ENCODE data around the gene BCL7B.
"Not testable (repeated sequence)": the region's sequence is repeated elsewhere in the genome, so short reads cannot be mapped to it uniquely, and the experiment has no call there.

The BCL7B gene

DNA sequence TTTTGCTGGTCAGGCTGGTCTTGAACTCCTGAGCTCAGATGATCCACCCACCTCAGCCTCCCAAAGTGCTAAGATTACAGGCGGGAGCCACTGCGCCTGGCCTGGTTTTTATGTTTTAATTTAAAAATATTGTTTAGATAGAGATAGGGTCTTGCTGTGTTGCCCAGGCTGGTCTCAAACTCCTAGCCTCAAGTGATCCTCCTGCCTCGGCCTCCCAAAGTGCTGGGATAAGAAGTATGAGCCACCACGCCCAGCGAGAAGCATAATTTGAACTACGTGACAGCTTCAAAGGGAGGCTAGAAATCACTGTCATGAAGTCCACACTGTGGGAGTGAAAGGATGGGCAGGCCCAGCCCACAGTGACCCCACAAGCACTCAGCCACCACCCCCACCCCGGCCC lies 21.6 kb downstream of the BCL7B start:
- not testable (repeated sequence) for H3K27ac ChIP-seq (ENCODE audit: low read depth, low read length); H3K79me2 ChIP-seq (ENCODE audit: control insufficient read depth, insufficient read depth, low read length, unreplicated experiment); H3K4me3 ChIP-seq (ENCODE audit: low read depth, low read length); H3K27me3 ChIP-seq (ENCODE audit: insufficient read depth, low read length); H2AFZ ChIP-seq (ENCODE audit: low read length, unreplicated experiment); H3K4me1 ChIP-seq (ENCODE audit: control insufficient read depth, insufficient read depth, low read length, unreplicated experiment)
- peaks cover 13% of the 10 kb centered on the region; the same call in 1 of the 2 replicates for H3K36me3 ChIP-seq (ENCODE audit: insufficient read depth, low read length)

- H3K27me3 ChIP-seq (ENCODE audit: insufficient read depth, low read length), result no peaks in the 10 kb centered on the region
- no peaks in the 10 kb centered on the region for H3K79me2 ChIP-seq (ENCODE audit: control insufficient read depth, insufficient read depth, low read length, unreplicated experiment)
- H3K27ac ChIP-seq (ENCODE audit: low read depth, low read length), result no peak overlapping the region
- H3K4me1 ChIP-seq (ENCODE audit: control insufficient read depth, insufficient read depth, low read length, unreplicated experiment), result no peaks in the 10 kb centered on the region
- no peak overlapping the region for H2AFZ ChIP-seq (ENCODE audit: low read length, unreplicated experiment)
- 0 out of 2 replicates have a peak, but pooled peaks cover 6% of the 10 kb centered on the region for H3K36me3 ChIP-seq (ENCODE audit: insufficient read depth, low read length)
- H3K4me3 ChIP-seq (ENCODE audit: low read depth, low read length), result no peak overlapping the region
Observed at GRCh38 chr7:73533742-73534141, 23.7 kb downstream of the BCL7B start.

- no peaks in the 10 kb centered on the region for H3K27me3 ChIP-seq (ENCODE audit: insufficient read depth, low read length)
- no peak overlapping the region for H3K27ac ChIP-seq (ENCODE audit: low read depth, low read length)
- H3K36me3 ChIP-seq (ENCODE audit: insufficient read depth, low read length), result no peaks in the 10 kb centered on the region
- no peak overlapping the region for H3K4me3 ChIP-seq (ENCODE audit: low read depth, low read length)
- H2AFZ ChIP-seq (ENCODE audit: low read length, unreplicated experiment), result no peak overlapping the region
- H3K4me1 ChIP-seq (ENCODE audit: control insufficient read depth, insufficient read depth, low read length, unreplicated experiment), result peaks cover 6% of the 10 kb centered on the region
- no peaks in the 10 kb centered on the region for H3K79me2 ChIP-seq (ENCODE audit: control insufficient read depth, insufficient read depth, low read length, unreplicated experiment)
Observed at GRCh38 chr7:73532224-73532623, 25.3 kb downstream of the BCL7B start.

- Histone ChIP-seq H3K4me1 (ENCODE audit: control insufficient read depth, insufficient read depth, low read length, unreplicated experiment) (peaks cover 6% of the 10 kb centered on the region), H2AFZ (ENCODE audit: low read length, unreplicated experiment) (no peak overlapping the region), H3K79me2 (ENCODE audit: control insufficient read depth, insufficient read depth, low read length, unreplicated experiment) (no peaks in the 10 kb centered on the region), H3K27me3 (ENCODE audit: insufficient read depth, low read length) (no peaks in the 10 kb centered on the region), H3K27ac (ENCODE audit: low read depth, low read length) (no peak overlapping the region), H3K4me3 (ENCODE audit: low read depth, low read length) (no peak overlapping the region), H3K36me3 (ENCODE audit: insufficient read depth, low read length) (no peaks in the 10 kb centered on the region)
Observed at GRCh38 chr7:73530800-73531199, 26.7 kb downstream of the BCL7B start.

- no peak overlapping the region for H3K27ac ChIP-seq (ENCODE audit: low read depth, low read length)
- no peak overlapping the region for H2AFZ ChIP-seq (ENCODE audit: low read length, unreplicated experiment)
- H3K36me3 ChIP-seq (ENCODE audit: insufficient read depth, low read length), result no peaks in the 10 kb centered on the region
- H3K79me2 ChIP-seq (ENCODE audit: control insufficient read depth, insufficient read depth, low read length, unreplicated experiment), result no peaks in the 10 kb centered on the region
- H3K4me3 ChIP-seq (ENCODE audit: low read depth, low read length), result no peak overlapping the region
- peaks cover 6% of the 10 kb centered on the region for H3K4me1 ChIP-seq (ENCODE audit: control insufficient read depth, insufficient read depth, low read length, unreplicated experiment)
- no peaks in the 10 kb centered on the region for H3K27me3 ChIP-seq (ENCODE audit: insufficient read depth, low read length)
Observed at GRCh38 chr7:73526896-73527821, 30.3 kb downstream of the BCL7B start.

DNA sequence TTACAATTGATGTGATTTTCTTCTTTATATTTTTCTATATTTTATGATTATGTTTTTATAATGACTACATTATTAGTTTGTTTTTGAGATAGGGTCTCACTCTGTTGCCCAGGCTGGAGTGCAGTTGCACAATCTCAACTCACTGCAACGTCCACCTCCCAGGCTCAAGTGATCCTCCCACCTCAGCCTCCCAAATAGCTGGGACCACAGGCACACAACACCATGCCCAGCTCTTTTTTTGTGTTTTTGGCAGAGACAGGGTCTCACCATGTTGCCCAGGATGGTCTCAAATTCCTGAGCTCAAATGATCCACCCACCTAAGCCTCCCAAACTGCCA lies 31.4 kb downstream of the BCL7B start:
- H3K27me3 ChIP-seq (ENCODE audit: insufficient read depth, low read length); H3K79me2 ChIP-seq (ENCODE audit: control insufficient read depth, insufficient read depth, low read length, unreplicated experiment); H2AFZ ChIP-seq (ENCODE audit: low read length, unreplicated experiment); H3K36me3 ChIP-seq (ENCODE audit: insufficient read depth, low read length); H3K27ac ChIP-seq (ENCODE audit: low read depth, low read length); H3K4me1 ChIP-seq (ENCODE audit: control insufficient read depth, insufficient read depth, low read length, unreplicated experiment); H3K4me3 ChIP-seq (ENCODE audit: low read depth, low read length): not testable (repeated sequence)

GRCh38 chr7:73522105-73522872 lies 35.2 kb downstream of the BCL7B start, which contains the start of gene BAZ1B:
BAZ1B (minus strand) TSS chr7:73522293; CDS start chr7:73521933, 360 bp downstream.
- Histone ChIP-seq H3K36me3 (ENCODE audit: insufficient read depth, low read length) (peaks cover 13% of the 10 kb centered on the region), H3K4me1 (ENCODE audit: control insufficient read depth, insufficient read depth, low read length, unreplicated experiment) (peaks cover 11% of the 10 kb centered on the region), H2AFZ (ENCODE audit: low read length, unreplicated experiment) (peak within 1 kb of the TSS; percentile 94), H3K79me2 (ENCODE audit: control insufficient read depth, insufficient read depth, low read length, unreplicated experiment) (peaks cover 43% of the 10 kb centered on the region), H3K27me3 (ENCODE audit: insufficient read depth, low read length) (no peaks in the 10 kb centered on the region), H3K4me3 (ENCODE audit: low read depth, low read length) (peak within 1 kb of the TSS; percentile 90), H3K27ac (ENCODE audit: low read depth, low read length) (peak within 1 kb of the TSS; percentile 87)

DNA sequence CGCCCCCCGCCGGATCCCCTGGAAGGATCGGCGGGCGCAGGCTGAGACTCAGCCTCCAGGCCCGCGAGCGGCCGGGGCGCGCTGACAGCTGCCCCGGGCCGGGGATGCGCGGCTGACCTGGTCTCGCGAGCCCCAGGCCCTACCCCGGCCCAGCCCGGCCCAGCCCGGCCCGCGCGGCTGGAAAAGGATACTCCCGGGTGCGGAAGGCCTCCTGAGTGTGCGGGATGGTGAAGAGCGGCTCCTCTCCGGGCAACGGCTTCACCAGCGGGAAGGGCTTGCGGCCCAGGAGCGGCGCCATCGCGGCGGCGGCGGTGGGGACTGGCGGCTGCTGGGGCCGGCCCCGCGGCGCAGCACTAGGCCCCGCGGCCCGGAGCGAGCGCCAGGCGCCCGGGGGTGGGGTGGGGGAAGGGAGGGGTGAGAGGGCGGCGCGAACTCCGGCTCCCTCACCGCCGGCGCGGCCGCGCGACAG lies 35.8 kb downstream of the BCL7B start:
- H3K36me3 ChIP-seq (ENCODE audit: insufficient read depth, low read length), result peaks cover 16% of the 10 kb centered on the region
- H2AFZ ChIP-seq (ENCODE audit: low read length, unreplicated experiment), result peak overlapping the region; percentile 33
- no peaks in the 10 kb centered on the region for H3K27me3 ChIP-seq (ENCODE audit: insufficient read depth, low read length)
- H3K27ac ChIP-seq (ENCODE audit: low read depth, low read length), result peak overlapping the region; percentile 87
- peaks cover 50% of the 10 kb centered on the region for H3K79me2 ChIP-seq (ENCODE audit: control insufficient read depth, insufficient read depth, low read length, unreplicated experiment)
- H3K4me3 ChIP-seq (ENCODE audit: low read depth, low read length), result peak overlapping the region; percentile 90
- H3K4me1 ChIP-seq (ENCODE audit: control insufficient read depth, insufficient read depth, low read length, unreplicated experiment), result peaks cover 11% of the 10 kb centered on the region

DNA sequence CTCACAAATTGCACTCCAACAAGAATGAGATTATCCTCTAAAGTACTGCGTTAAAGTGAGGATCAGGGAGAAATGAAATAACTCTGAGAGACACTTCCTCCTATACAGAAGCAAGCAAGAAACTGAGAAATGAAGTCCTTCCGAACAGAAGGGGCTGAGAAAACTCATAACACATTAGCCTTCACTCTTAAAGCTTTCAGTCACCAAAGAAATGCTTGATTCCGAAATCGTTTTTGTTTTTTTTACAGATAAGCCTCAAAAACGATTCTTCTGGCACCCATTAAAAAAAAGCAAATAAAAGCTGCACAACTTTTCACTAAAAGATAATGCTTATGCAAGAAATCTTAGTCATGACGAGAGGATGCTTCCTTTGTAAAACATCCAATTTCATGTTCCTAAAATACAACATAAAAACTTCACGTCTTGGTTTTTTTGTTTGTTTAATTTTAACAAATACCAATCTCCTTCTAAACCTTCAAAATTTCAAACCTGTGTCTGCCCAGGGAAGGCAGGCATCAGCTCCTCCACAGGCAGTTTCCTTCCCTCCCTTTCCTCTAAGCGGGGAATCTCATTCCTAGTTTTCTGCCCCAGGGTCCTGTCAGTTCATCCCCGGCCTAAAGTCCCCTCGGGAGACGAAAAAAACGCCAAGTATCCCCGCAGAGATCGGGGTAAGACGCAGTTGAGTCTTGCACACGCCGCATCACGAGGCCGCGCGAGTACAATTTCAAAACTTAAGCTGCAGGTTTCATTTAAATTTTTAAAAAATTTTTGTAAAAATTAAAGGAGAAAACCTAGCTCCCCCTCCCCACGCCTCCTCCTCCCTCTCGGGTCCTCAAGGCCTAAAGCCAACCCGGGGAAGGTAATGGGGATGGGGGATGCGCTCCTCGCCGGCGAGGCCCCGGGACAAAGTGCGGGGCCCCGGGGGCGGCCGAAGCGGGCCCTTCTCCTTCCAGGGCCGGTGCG lies 36.5 kb downstream of the BCL7B start:
- Histone ChIP-seq H3K79me2 (ENCODE audit: control insufficient read depth, insufficient read depth, low read length, unreplicated experiment) (peaks cover 56% of the 10 kb centered on the region), H3K27me3 (ENCODE audit: insufficient read depth, low read length) (no peaks in the 10 kb centered on the region), H3K4me1 (ENCODE audit: control insufficient read depth, insufficient read depth, low read length, unreplicated experiment) (peaks cover 11% of the 10 kb centered on the region), H3K36me3 (ENCODE audit: insufficient read depth, low read length) (peaks cover 16% of the 10 kb centered on the region), H3K27ac (ENCODE audit: low read depth, low read length) (peak overlapping the region; percentile 87), H2AFZ (ENCODE audit: low read length, unreplicated experiment) (no peak overlapping the region), H3K4me3 (ENCODE audit: low read depth, low read length) (peak overlapping the region; percentile 90)

Measured in ACC112 (cell line).